Daoy (cell line): ENCODE results near the gene NGEF. TPM values are rescaled to one million over a fixed set of nuclear protein-coding genes. Genes with fewer than 3 reads are reported as not detected.

Source experiments
- DNase-seq: peaks from one replicate; pipeline ENCODE4 v3.0.0-alpha.2; 2015; ENCODE audit warnings: low read depth
- total RNA-seq: library from RNA; depleted of rRNA; stranded (reverse); fragments of >200 nt; shearing (Covaris generic); gene quantifications from 2 replicates; pipeline ENCODE4 v1.2.3, GENCODE V29; 2014

NGEF gene
- total RNA-seq, 1 experiment from 2014 or later: 0.17 TPM

- DNase-seq: no peak
Measured at GRCh38 chr2:232897598-232898408, 115.3 kb downstream of the NGEF start.

GRCh38 chr2:232896720-232897597, 116.1 kb downstream of the NGEF start:
- no peak for DNase-seq

- DNase-seq: no peak
Measured at GRCh38 chr2:232896111-232896510, 116.9 kb downstream of the NGEF start.

GRCh38 chr2:232894746-232895145, 118.3 kb downstream of the NGEF start:
- no peak for DNase-seq

- no peak for DNase-seq
Measured at GRCh38 chr2:232894251-232894650, 118.8 kb downstream of the NGEF start.

GRCh38 chr2:232893834-232894233, 119.2 kb downstream of the NGEF start:
- no peak for DNase-seq

- DNase-seq: no peak
Measured at GRCh38 chr2:232892843-232893242, 120.2 kb downstream of the NGEF start.

GRCh38 chr2:232892221-232892620, 120.8 kb downstream of the NGEF start:
- no peak for DNase-seq

- peak; percentile 60 for DNase-seq
Measured at GRCh38 chr2:232891621-232892071, 121.4 kb downstream of the NGEF start.

- peak; percentile 65 for DNase-seq
Measured at GRCh38 chr2:232890896-232891601, 122.0 kb downstream of the NGEF start.

GRCh38 chr2:232890536-232890895, 122.5 kb downstream of the NGEF start:
- no peak for DNase-seq

GRCh38 chr2:232889876-232890401, 123.1 kb downstream of the NGEF start:
- DNase-seq: no peak

GRCh38 chr2:232888839-232889529, 124.1 kb downstream of the NGEF start:
- no peak for DNase-seq

- DNase-seq: no peak
Measured at GRCh38 chr2:232888099-232888836, 124.8 kb downstream of the NGEF start.

GRCh38 chr2:232887171-232887850, 125.7 kb downstream of the NGEF start:
- no peak for DNase-seq

GRCh38 chr2:232886632-232887031, 126.4 kb downstream of the NGEF start:
- DNase-seq: no peak

- no peak for DNase-seq
Measured at GRCh38 chr2:232886176-232886575, 126.9 kb downstream of the NGEF start.

- no peak for DNase-seq
Measured at GRCh38 chr2:232885264-232885961, 127.6 kb downstream of the NGEF start.

GRCh38 chr2:232884549-232885263, 128.3 kb downstream of the NGEF start:
- DNase-seq: no peak
